ENCODE data around the gene IQCK.
"Not testable (repeated sequence)": the region's sequence is repeated elsewhere in the genome, so short reads cannot be mapped to it uniquely, and the experiment has no call there.

Gene IQCK

GRCh38 chr16:19716183-19716582 lies 1.9 kb upstream of the IQCK start:
- TF ChIP-seq CTCF (IDR thresholded peaks at IDR 0.05; ENCODE audit: control insufficient read depth, extremely low read depth, insufficient read depth), result no peak
- H3K4me3 ChIP-seq (ENCODE audit: low read depth, low read length), result peak overlapping the region; percentile 98
- peak; percentile 52 for DNase-seq (ENCODE audit: low read depth)

- peak overlapping the region; percentile 98 for H3K4me3 ChIP-seq (ENCODE audit: low read depth, low read length)
- DNase-seq (ENCODE audit: low read depth), result not testable (repeated sequence)
Measured at GRCh38 chr16:19716728-19717127, 1.3 kb upstream of the IQCK start.

GRCh38 chr16:19717314-19717713 lies 757 bp upstream of the IQCK start:
- TF ChIP-seq CTCF (IDR thresholded peaks at IDR 0.05; ENCODE audit: control insufficient read depth, extremely low read depth, insufficient read depth), result no peak
- DNase-seq (ENCODE audit: low read depth), result no peak
- peak overlapping the region; percentile 98 for H3K4me3 ChIP-seq (ENCODE audit: low read depth, low read length)

GRCh38 chr16:19718624-19718965 lies 524 bp downstream of the IQCK start:
- no peak for DNase-seq (ENCODE audit: low read depth)

GRCh38 chr16:19722269-19722952 lies 4.3 kb downstream of the IQCK start:
- no peak for TF ChIP-seq CTCF (IDR thresholded peaks at IDR 0.05; ENCODE audit: control insufficient read depth, extremely low read depth, insufficient read depth)
- no peak overlapping the region for H3K4me3 ChIP-seq (ENCODE audit: low read depth, low read length)
- DNase-seq (ENCODE audit: low read depth), result no peak

More at GRCh38 chr16:19718624-19718965, 524 bp downstream of the IQCK start:
- H3K4me3 ChIP-seq (ENCODE audit: low read depth, low read length), result peak overlapping the region; percentile 98
- no peak for TF ChIP-seq CTCF (IDR thresholded peaks at IDR 0.05; ENCODE audit: control insufficient read depth, extremely low read depth, insufficient read depth)

GRCh38 chr16:19722981-19723380 lies 4.9 kb downstream of the IQCK start:
- TF ChIP-seq CTCF (IDR thresholded peaks at IDR 0.05; ENCODE audit: control insufficient read depth, extremely low read depth, insufficient read depth), result no peak
- DNase-seq (ENCODE audit: low read depth), result no peak
- H3K4me3 ChIP-seq (ENCODE audit: low read depth, low read length), result no peak overlapping the region

GRCh38 chr16:19728636-19728965 lies 10.5 kb downstream of the IQCK start:
- TF ChIP-seq CTCF (IDR thresholded peaks at IDR 0.05; ENCODE audit: control insufficient read depth, extremely low read depth, insufficient read depth), result no peak
- no peak for DNase-seq (ENCODE audit: low read depth)
- H3K4me3 ChIP-seq (ENCODE audit: low read depth, low read length), result no peak overlapping the region

All from LNCaP clone FGC (cell line).